GM12878 (cell line): ENCODE results near the gene TJAP1. TPM values are rescaled to one million over a fixed set of nuclear protein-coding genes. Genes with fewer than 3 reads are reported as not detected.

Experiments used
- ATAC-seq: fragments of 200-7000 bp; cut with Tn5 transposase; 3 replicates; pipeline ENCODE4 v1.9.1; 2020; ENCODE audit warnings: mild to moderate bottlenecking, moderate library complexity
- BruUV-seq: library from RNA; stranded (reverse); fragments of 400-500 nt; replicated peaks from 2 replicates; lab custom pipeline; 2021; lab: Mats Ljungman, UMichigan
- CTCF ChIA-PET: fragments of 300-600 bp; sonication (Branson Sonifier 250); formaldehyde crosslinking; extraction: SDS; loops from one replicate; lab custom pipeline; 2021; ENCODE audit warnings: inconsistent platforms; lab: Yijun Ruan, JAX
- POLR2A ChIA-PET: fragments of 350-600 bp; formaldehyde crosslinking; extraction: SDS; loops from one replicate; lab custom pipeline; 2021; ENCODE audit warnings: inconsistent platforms; lab: Charles Lee
- RAD21 ChIA-PET: fragments of 300-600 bp; sonication (Branson Sonifier 250); formaldehyde crosslinking; loops from one replicate; lab custom pipeline; 2023; ENCODE audit warnings: antibody characterized with exemption; ENCODE audit not compliant: unreplicated experiment; lab: Charles Lee
- SMC1A ChIA-PET: fragments of 300-600 bp; sonication (Branson Sonifier 250); formaldehyde crosslinking; loops from one replicate; lab custom pipeline; 2023; ENCODE audit not compliant: unreplicated experiment, uncharacterized antibody; lab: Charles Lee
- DNase-seq: peaks from one replicate; pipeline ENCODE4 v3.0.0-alpha.2; 2011; ENCODE audit warnings: low read depth, low spot score
- FAIRE-seq: peaks from 3 replicates; lab custom pipeline; 2011; peaks lifted over from hg19 to GRCh38; lab: Jason Lieb, UNC
- H2AFZ ChIP-seq: 2 replicates; pipeline ENCODE4 v1.6.0; 2011; ENCODE audit warnings: low read depth, low read length, control low read depth; ENCODE audit not compliant: control insufficient read depth
- H3K27ac ChIP-seq: 2 replicates; pipeline ENCODE4 v1.5.1; 2011; ENCODE audit warnings: control low read depth; ENCODE audit not compliant: control insufficient read depth, insufficient read depth
- H3K27me3 ChIP-seq, 2 experiments: replicated peaks in 1 of 2; 2 replicates each; pipeline versions ENCODE4 v1.6.0 to v1.6.1; 2011; ENCODE audit warnings: low read length in 1 of 2; ENCODE audit not compliant: control insufficient read depth in 2 of 2, insufficient read depth in 2 of 2
- H3K36me3 ChIP-seq, 2 experiments: 2 replicates each; pipeline ENCODE4 v1.5.1; 2011; ENCODE audit warnings: low read length in 1 of 2; ENCODE audit not compliant: control insufficient read depth in 2 of 2, insufficient read depth in 2 of 2
- H3K4me1 ChIP-seq: 2 replicates; pipeline ENCODE4 v1.6.1; 2011; ENCODE audit warnings: mild to moderate bottlenecking, low read length, moderate library complexity, mixed read lengths; ENCODE audit not compliant: control insufficient read depth, insufficient read depth
- H3K4me2 ChIP-seq: 2 replicates; pipeline ENCODE4 v1.6.0; 2011; ENCODE audit warnings: control low read depth; ENCODE audit not compliant: control insufficient read depth, insufficient read depth
- H3K4me3 ChIP-seq: fragments of 200-600 bp; sonication (generic); 2 replicates; pipeline ENCODE4 v1.5.1; 2016
- H3K79me2 ChIP-seq: 2 replicates; pipeline ENCODE4 v1.6.0; 2011; ENCODE audit warnings: low read length; ENCODE audit not compliant: control insufficient read depth, insufficient read depth
- H3K9ac ChIP-seq: 2 replicates; pipeline ENCODE4 v1.8.0; 2011; ENCODE audit warnings: low read length, control low read depth, mixed read lengths; ENCODE audit not compliant: control insufficient read depth, insufficient read depth
- H3K9me3 ChIP-seq: replicated peaks from 3 replicates; pipeline ENCODE4 v1.5.1; 2011; ENCODE audit warnings: mild to moderate bottlenecking, low read length; ENCODE audit not compliant: control insufficient read depth, insufficient read depth
- H4K20me1 ChIP-seq: 2 replicates; pipeline ENCODE4 v1.6.0; 2011; ENCODE audit not compliant: control insufficient read depth, insufficient read depth
- CHD2 ChIP-seq: IDR thresholded peaks from 2 replicates; pipeline ENCODE4 v1.6.1; 2011; ENCODE audit warnings: low read depth, low read length, improper control_type of control experiment, borderline replicate concordance
- EZH2 ChIP-seq: IDR thresholded peaks from 2 replicates; pipeline ENCODE4 v1.6.1; 2012; ENCODE audit warnings: low read depth, mild to moderate bottlenecking, control low read depth, inconsistent platforms, low read length, borderline replicate concordance; ENCODE audit not compliant: control insufficient read depth
- IRF4 ChIP-seq: IDR thresholded peaks from 2 replicates; pipeline ENCODE4 v1.6.1; 2011; ENCODE audit warnings: low read depth, low read length
- KDM1A ChIP-seq: fragments of 200-600 bp; sonication (generic); IDR thresholded peaks from 2 replicates; pipeline ENCODE4 v1.6.1; 2016; ENCODE audit warnings: borderline replicate concordance
- NR2F1 ChIP-seq: fragments of 450-650 bp; conservative IDR thresholded peaks from 2 replicates; pipeline ENCODE4 v1.6.1; 2017; ENCODE audit warnings: mild to moderate bottlenecking
- PBX3 ChIP-seq: IDR thresholded peaks from 2 replicates; pipeline ENCODE4 v1.6.1; 2011; ENCODE audit warnings: mild to moderate bottlenecking, low read depth, low read length, moderate library complexity; ENCODE audit not compliant: insufficient replicate concordance
- POLR2AphosphoS5 ChIP-seq: IDR thresholded peaks from 2 replicates; pipeline ENCODE4 v1.6.1; 2011; ENCODE audit warnings: mild to moderate bottlenecking, low read length, inconsistent platforms
- POU2F2 ChIP-seq: IDR thresholded peaks from 3 replicates; pipeline ENCODE4 v1.6.1; 2011; ENCODE audit warnings: low read depth, mild to moderate bottlenecking, low read length, borderline replicate concordance
- RFX5 ChIP-seq: IDR thresholded peaks from 2 replicates; pipeline ENCODE4 v1.6.1; 2011; ENCODE audit warnings: low read depth, low read length, improper control_type of control experiment
- SP1 ChIP-seq: IDR thresholded peaks from one replicate; pipeline ENCODE4 v1.6.1; 2011; ENCODE audit warnings: low read depth, low read length
- SREBF2 ChIP-seq: IDR thresholded peaks from 2 replicates; pipeline ENCODE4 v1.6.1; 2012; ENCODE audit warnings: mild to moderate bottlenecking, low read length
- ZNF24 ChIP-seq: fragments of 450-650 bp; IDR thresholded peaks from 2 replicates; pipeline ENCODE4 v1.6.1; 2017; ENCODE audit warnings: antibody characterized with exemption, mild to moderate bottlenecking
- ZNF384 ChIP-seq: IDR thresholded peaks from 2 replicates; pipeline ENCODE4 v1.6.1; 2012; ENCODE audit warnings: low read depth, mild to moderate bottlenecking, low read length, improper control_type of control experiment, borderline replicate concordance
- WGBS: methylation state at CpG from one replicate; pipeline ENCODE4 v1.1.6; 2016; ENCODE audit warnings: low lambda C conversion rate; ENCODE audit not compliant: insufficient replicate concordance, insufficient coverage; ENCODE audit errors: missing lambda C conversion rate; 5-methylcytosine and 5-hydroxymethylcytosine counted together
- in situ Hi-C: fragments of 300-500 bp; cut with MboI; formaldehyde crosslinking; loops from 9 replicates; pipeline ENCODE4 v1.14.3; 2018; ENCODE audit warnings: mixed read lengths
- intact Hi-C: fragments of 100-400 bp; cut with micrococcal nuclease; formaldehyde crosslinking; loops from one replicate; pipeline ENCODE4 v1.14.2; 2022; ENCODE audit not compliant: unreplicated experiment
- polyA plus RNA-seq, 11 experiments: library from polyadenylated mRNA; depleted of rRNA in 4 of 11; unstranded in 6 of 11; stranded (reverse) in 5 of 11; fragments of >200 nt; fragmentation: Nextera tagmentation in 4 of 11; fragmentation: Illumina TruSeq in 1 of 11; extraction: Ambion mirVana in 4 of 11; extraction: Trizol in 1 of 11; gene quantifications; 1 replicate in 1 of 11; 2 replicates in 10 of 11; pipeline versions ENCODE4 v1.2.1 to v1.2.3, GENCODE V29; 2011 to 2016; ENCODE audit warnings: inconsistent platforms in 2 of 11, missing spikeins in 2 of 11, low read depth in 1 of 11
- total RNA-seq, 4 experiments: library from RNA; depleted of rRNA in 3 of 4; stranded (reverse); fragments of >200 nt in 3 of 4; fragmentation: Illumina TruSeq in 1 of 4; extraction: Trizol in 1 of 4; gene quantifications; 2 replicates each; pipeline versions ENCODE4 v1.2.1 to v1.2.3, GENCODE V29; 2013 to 2021
- TF ChIP-seq, protein P1 (sequence below): fragments of 150-350 bp; IDR thresholded peaks from 2 replicates; pipeline ENCODE4 v1.6.1; 2014; ENCODE audit warnings: mild to moderate bottlenecking, low read depth, low read length
- TF ChIP-seq, protein P2 (sequence below): IDR thresholded peaks from 2 replicates; pipeline ENCODE4 v1.6.1; 2011; ENCODE audit warnings: borderline replicate concordance, low read depth, mild to moderate bottlenecking, moderate library complexity, low read length; ENCODE audit not compliant: insufficient read depth, poor library complexity, severe bottlenecking
- TF ChIP-seq, protein P3 (sequence below): IDR thresholded peaks from 2 replicates; pipeline ENCODE4 v1.6.1; 2012; ENCODE audit warnings: mild to moderate bottlenecking, low read depth, low read length

The TJAP1 gene
- total and polyA plus RNA-seq, 10 of the 15 experiments (the other 5 are each of a cell fraction or from before 2014, with no cell fraction given): 0.11 to 22.6 (median 12.8) TPM

- WGBS: 74% methylated on average over 4 of the region's 4 CpGs
- H3K27ac ChIP-seq: no peak overlapping the region
- H2AFZ ChIP-seq: no peak overlapping the region
- H3K4me2 ChIP-seq: no peak overlapping the region
- ChIA-PET POLR2A (interaction anchor here (0.6 kb wide), 1 partner anchor 382 kb away, joined by 4 read pairs; no protein-coding TSS in a partner anchor), CTCF (interaction anchor here (0.6 to 0.9 kb wide), 2 partner anchors 12 to 16 kb away, joined by 3 to 4 read pairs; no protein-coding TSS in a partner anchor), SMC1A (no interaction called here), RAD21 (no interaction called here)
- no peak for ATAC-seq
- intact Hi-C loops (no loop called here), in situ Hi-C loops (no loop called here)
- peaks cover 0 to 2% of the 10 kb centered on the region in 2 experiments; a peak in 1 of 4 replicates for H3K27me3 ChIP-seq
- H3K4me1 ChIP-seq: no peaks in the 10 kb centered on the region
- H3K9ac ChIP-seq: no peak overlapping the region
- BruUV-seq: no TSS peak
- H3K9me3 ChIP-seq: no peaks in the 10 kb centered on the region
- H3K36me3 ChIP-seq: no peaks in the 10 kb centered on the region
- H3K4me3 ChIP-seq: no peak overlapping the region
- H3K79me2 ChIP-seq: no peaks in the 10 kb centered on the region
- no peaks in the 10 kb centered on the region for H4K20me1 ChIP-seq
- FAIRE-seq: no peak
- TF ChIP-seq POLR2AphosphoS5 (no peak), RFX5 (no peak), ZNF24 (no peak), SP1 (no peak), NR2F1 (no peak), EZH2 (no peak), SREBF2 (no peak), CHD2 (no peak), ZNF384 (no peak), PBX3 (no peak), IRF4 (no peak), POU2F2 (no peak), KDM1A (no peak)
- TF ChIP-seq, protein P1, sequence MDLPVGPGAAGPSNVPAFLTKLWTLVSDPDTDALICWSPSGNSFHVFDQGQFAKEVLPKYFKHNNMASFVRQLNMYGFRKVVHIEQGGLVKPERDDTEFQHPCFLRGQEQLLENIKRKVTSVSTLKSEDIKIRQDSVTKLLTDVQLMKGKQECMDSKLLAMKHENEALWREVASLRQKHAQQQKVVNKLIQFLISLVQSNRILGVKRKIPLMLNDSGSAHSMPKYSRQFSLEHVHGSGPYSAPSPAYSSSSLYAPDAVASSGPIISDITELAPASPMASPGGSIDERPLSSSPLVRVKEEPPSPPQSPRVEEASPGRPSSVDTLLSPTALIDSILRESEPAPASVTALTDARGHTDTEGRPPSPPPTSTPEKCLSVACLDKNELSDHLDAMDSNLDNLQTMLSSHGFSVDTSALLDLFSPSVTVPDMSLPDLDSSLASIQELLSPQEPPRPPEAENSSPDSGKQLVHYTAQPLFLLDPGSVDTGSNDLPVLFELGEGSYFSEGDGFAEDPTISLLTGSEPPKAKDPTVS: no peak
- TF ChIP-seq, protein P2, sequence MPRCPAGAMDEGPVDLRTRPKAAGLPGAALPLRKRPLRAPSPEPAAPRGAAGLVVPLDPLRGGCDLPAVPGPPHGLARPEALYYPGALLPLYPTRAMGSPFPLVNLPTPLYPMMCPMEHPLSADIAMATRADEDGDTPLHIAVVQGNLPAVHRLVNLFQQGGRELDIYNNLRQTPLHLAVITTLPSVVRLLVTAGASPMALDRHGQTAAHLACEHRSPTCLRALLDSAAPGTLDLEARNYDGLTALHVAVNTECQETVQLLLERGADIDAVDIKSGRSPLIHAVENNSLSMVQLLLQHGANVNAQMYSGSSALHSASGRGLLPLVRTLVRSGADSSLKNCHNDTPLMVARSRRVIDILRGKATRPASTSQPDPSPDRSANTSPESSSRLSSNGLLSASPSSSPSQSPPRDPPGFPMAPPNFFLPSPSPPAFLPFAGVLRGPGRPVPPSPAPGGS: no peak
- TF ChIP-seq, protein P3, sequence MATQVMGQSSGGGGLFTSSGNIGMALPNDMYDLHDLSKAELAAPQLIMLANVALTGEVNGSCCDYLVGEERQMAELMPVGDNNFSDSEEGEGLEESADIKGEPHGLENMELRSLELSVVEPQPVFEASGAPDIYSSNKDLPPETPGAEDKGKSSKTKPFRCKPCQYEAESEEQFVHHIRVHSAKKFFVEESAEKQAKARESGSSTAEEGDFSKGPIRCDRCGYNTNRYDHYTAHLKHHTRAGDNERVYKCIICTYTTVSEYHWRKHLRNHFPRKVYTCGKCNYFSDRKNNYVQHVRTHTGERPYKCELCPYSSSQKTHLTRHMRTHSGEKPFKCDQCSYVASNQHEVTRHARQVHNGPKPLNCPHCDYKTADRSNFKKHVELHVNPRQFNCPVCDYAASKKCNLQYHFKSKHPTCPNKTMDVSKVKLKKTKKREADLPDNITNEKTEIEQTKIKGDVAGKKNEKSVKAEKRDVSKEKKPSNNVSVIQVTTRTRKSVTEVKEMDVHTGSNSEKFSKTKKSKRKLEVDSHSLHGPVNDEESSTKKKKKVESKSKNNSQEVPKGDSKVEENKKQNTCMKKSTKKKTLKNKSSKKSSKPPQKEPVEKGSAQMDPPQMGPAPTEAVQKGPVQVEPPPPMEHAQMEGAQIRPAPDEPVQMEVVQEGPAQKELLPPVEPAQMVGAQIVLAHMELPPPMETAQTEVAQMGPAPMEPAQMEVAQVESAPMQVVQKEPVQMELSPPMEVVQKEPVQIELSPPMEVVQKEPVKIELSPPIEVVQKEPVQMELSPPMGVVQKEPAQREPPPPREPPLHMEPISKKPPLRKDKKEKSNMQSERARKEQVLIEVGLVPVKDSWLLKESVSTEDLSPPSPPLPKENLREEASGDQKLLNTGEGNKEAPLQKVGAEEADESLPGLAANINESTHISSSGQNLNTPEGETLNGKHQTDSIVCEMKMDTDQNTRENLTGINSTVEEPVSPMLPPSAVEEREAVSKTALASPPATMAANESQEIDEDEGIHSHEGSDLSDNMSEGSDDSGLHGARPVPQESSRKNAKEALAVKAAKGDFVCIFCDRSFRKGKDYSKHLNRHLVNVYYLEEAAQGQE: no peak
- no peak for DNase-seq
Observed at GRCh38 chr6:43472515-43472914, 4.9 kb upstream of the TJAP1 start.
